ENCODE results near the gene PCDHA3.
"Not testable (repeated sequence)": the region's sequence is repeated elsewhere in the genome, so short reads cannot be mapped to it uniquely, and the experiment has no call there.

Gene PCDHA3

GRCh38 chr5:140821375-140822280 is 20.8 kb downstream of the PCDHA3 start, which contains the start of gene PCDHA5:
TSS of gene PCDHA5 (plus strand) at chr5:140821613.
- DNase-seq = peak; percentile 19

- DNase-seq = no peak
Observed at GRCh38 chr5:140822281-140822629, 21.4 kb downstream of the PCDHA3 start.

- DNase-seq = not testable (repeated sequence)
Observed at GRCh38 chr5:140822969-140823368, 22.1 kb downstream of the PCDHA3 start.

- DNase-seq = no peak
Observed at GRCh38 chr5:140823475-140823874, 22.6 kb downstream of the PCDHA3 start.

- peak; percentile 14 for DNase-seq
Observed at GRCh38 chr5:140827704-140828361, 27.0 kb downstream of the PCDHA3 start, which contains the start of gene PCDHA6. TSS of gene PCDHA6 (plus strand) at chr5:140827960. CDS start at chr5:140828092, 132 bp downstream.

GRCh38 chr5:140828362-140828737 is 27.5 kb downstream of the PCDHA3 start:
- peak; percentile 1 for DNase-seq

- not testable (repeated sequence) for DNase-seq
Observed at GRCh38 chr5:140829511-140830501, 28.9 kb downstream of the PCDHA3 start.

- peak; percentile 10 for DNase-seq
Observed at GRCh38 chr5:140833993-140834392, 33.1 kb downstream of the PCDHA3 start, which contains the start of gene PCDHA7. TSS of gene PCDHA7 (plus strand) at chr5:140834269. CDS start at chr5:140834384, 115 bp downstream.

GRCh38 chr5:140834439-140835008 is 33.7 kb downstream of the PCDHA3 start:
- not testable (repeated sequence) for DNase-seq

GRCh38 chr5:140835622-140836510 is 35.0 kb downstream of the PCDHA3 start:
- no peak for DNase-seq

- peak; percentile 2 for DNase-seq
Observed at GRCh38 chr5:140840978-140841962, 40.4 kb downstream of the PCDHA3 start, which contains the start of gene PCDHA8. TSS of gene PCDHA8 (plus strand) at chr5:140841187. CDS start at chr5:140841322, 135 bp downstream.

GRCh38 chr5:140842798-140843733 is 42.2 kb downstream of the PCDHA3 start:
- no peak for DNase-seq

GRCh38 chr5:140848139-140849102 is 47.6 kb downstream of the PCDHA3 start, which contains the start of gene PCDHA9:
TSS of gene PCDHA9 (plus strand) at chr5:140848382. CDS start at chr5:140848496, 114 bp downstream.
- peak; percentile 4 for DNase-seq

- DNase-seq = not testable (repeated sequence)
Observed at GRCh38 chr5:140849831-140850634, 49.2 kb downstream of the PCDHA3 start.
